Measurements from ENCODE around the gene SIVA1.

The SIVA1 gene

GRCh38 chr14:104772707-104773504 lies 20.0 kb downstream of the SIVA1 start:
- Histone ChIP-seq H3K36me3 (ENCODE audit: control insufficient read depth, insufficient read depth, low read length) (peaks cover 13% of the 10 kb centered on the region), H3K9ac (ENCODE audit: low read length) (no peak overlapping the region), H3K27me3 (ENCODE audit: control insufficient read depth, insufficient read depth, low read length) (no peaks in the 10 kb centered on the region), H3K9me3 (ENCODE audit: control insufficient read depth, low read length) (no peaks in the 10 kb centered on the region), H3K4me3 (ENCODE audit: low read length) (no peak overlapping the region), H3K4me1 (ENCODE audit: control insufficient read depth, insufficient read depth, low read length) (peaks cover 19% of the 10 kb centered on the region)

GRCh38 chr14:104773505-104774452 lies 20.8 kb downstream of the SIVA1 start:
- H3K36me3 ChIP-seq (ENCODE audit: control insufficient read depth, insufficient read depth, low read length): peaks cover 13% of the 10 kb centered on the region
- H3K9me3 ChIP-seq (ENCODE audit: control insufficient read depth, low read length): no peaks in the 10 kb centered on the region
- H3K9ac ChIP-seq (ENCODE audit: low read length): no peak overlapping the region
- H3K4me1 ChIP-seq (ENCODE audit: control insufficient read depth, insufficient read depth, low read length): peaks cover 17% of the 10 kb centered on the region
- H3K4me3 ChIP-seq (ENCODE audit: low read length): no peak overlapping the region
- H3K27me3 ChIP-seq (ENCODE audit: control insufficient read depth, insufficient read depth, low read length): no peaks in the 10 kb centered on the region

GRCh38 chr14:104774453-104775072 lies 21.6 kb downstream of the SIVA1 start:
- Histone ChIP-seq H3K27me3 (ENCODE audit: control insufficient read depth, insufficient read depth, low read length) (no peaks in the 10 kb centered on the region), H3K9ac (ENCODE audit: low read length) (no peak overlapping the region), H3K9me3 (ENCODE audit: control insufficient read depth, low read length) (no peaks in the 10 kb centered on the region), H3K4me1 (ENCODE audit: control insufficient read depth, insufficient read depth, low read length) (peaks cover 16% of the 10 kb centered on the region), H3K4me3 (ENCODE audit: low read length) (no peak overlapping the region), H3K36me3 (ENCODE audit: control insufficient read depth, insufficient read depth, low read length) (peaks cover 13% of the 10 kb centered on the region)

- Histone ChIP-seq H3K9me3 (ENCODE audit: control insufficient read depth, low read length) (no peaks in the 10 kb centered on the region), H3K4me1 (ENCODE audit: control insufficient read depth, insufficient read depth, low read length) (peaks cover 16% of the 10 kb centered on the region), H3K27me3 (ENCODE audit: control insufficient read depth, insufficient read depth, low read length) (no peaks in the 10 kb centered on the region), H3K4me3 (ENCODE audit: low read length) (no peak overlapping the region), H3K36me3 (ENCODE audit: control insufficient read depth, insufficient read depth, low read length) (peaks cover 13% of the 10 kb centered on the region), H3K9ac (ENCODE audit: low read length) (no peak overlapping the region)
Observed at GRCh38 chr14:104775073-104775489, 22.1 kb downstream of the SIVA1 start.

- Histone ChIP-seq H3K4me1 (ENCODE audit: control insufficient read depth, insufficient read depth, low read length) (peaks cover 16% of the 10 kb centered on the region), H3K9me3 (ENCODE audit: control insufficient read depth, low read length) (no peaks in the 10 kb centered on the region), H3K4me3 (ENCODE audit: low read length) (no peak overlapping the region), H3K27me3 (ENCODE audit: control insufficient read depth, insufficient read depth, low read length) (no peaks in the 10 kb centered on the region), H3K36me3 (ENCODE audit: control insufficient read depth, insufficient read depth, low read length) (peaks cover 4% of the 10 kb centered on the region), H3K9ac (ENCODE audit: low read length) (no peak overlapping the region)
Observed at GRCh38 chr14:104776481-104776880, 23.5 kb downstream of the SIVA1 start.

- Histone ChIP-seq H3K4me3 (ENCODE audit: low read length) (no peak overlapping the region), H3K4me1 (ENCODE audit: control insufficient read depth, insufficient read depth, low read length) (peaks cover 9% of the 10 kb centered on the region), H3K9ac (ENCODE audit: low read length) (no peak overlapping the region), H3K27me3 (ENCODE audit: control insufficient read depth, insufficient read depth, low read length) (no peaks in the 10 kb centered on the region), H3K36me3 (ENCODE audit: control insufficient read depth, insufficient read depth, low read length) (no peaks in the 10 kb centered on the region), H3K9me3 (ENCODE audit: control insufficient read depth, low read length) (no peaks in the 10 kb centered on the region)
Observed at GRCh38 chr14:104776961-104777807, 24.2 kb downstream of the SIVA1 start.

GRCh38 chr14:104777808-104778249 lies 24.9 kb downstream of the SIVA1 start:
- no peak overlapping the region for H3K9ac ChIP-seq (ENCODE audit: low read length)
- no peak overlapping the region for H3K4me3 ChIP-seq (ENCODE audit: low read length)
- H3K36me3 ChIP-seq (ENCODE audit: control insufficient read depth, insufficient read depth, low read length): no peaks in the 10 kb centered on the region

GRCh38 chr14:104778694-104779331 lies 25.9 kb downstream of the SIVA1 start:
- H3K9ac ChIP-seq (ENCODE audit: low read length): no peak overlapping the region
- no peaks in the 10 kb centered on the region for H3K9me3 ChIP-seq (ENCODE audit: control insufficient read depth, low read length)
- H3K27me3 ChIP-seq (ENCODE audit: control insufficient read depth, insufficient read depth, low read length): no peaks in the 10 kb centered on the region
- no peak overlapping the region for H3K4me3 ChIP-seq (ENCODE audit: low read length)
- H3K36me3 ChIP-seq (ENCODE audit: control insufficient read depth, insufficient read depth, low read length): no peaks in the 10 kb centered on the region
- H3K4me1 ChIP-seq (ENCODE audit: control insufficient read depth, insufficient read depth, low read length): peaks cover 7% of the 10 kb centered on the region

More at GRCh38 chr14:104777808-104778249, 24.9 kb downstream of the SIVA1 start:
- Histone ChIP-seq H3K9me3 (ENCODE audit: control insufficient read depth, low read length) (no peaks in the 10 kb centered on the region), H3K4me1 (ENCODE audit: control insufficient read depth, insufficient read depth, low read length) (peaks cover 7% of the 10 kb centered on the region), H3K27me3 (ENCODE audit: control insufficient read depth, insufficient read depth, low read length) (no peaks in the 10 kb centered on the region)

- Histone ChIP-seq H3K4me1 (ENCODE audit: control insufficient read depth, insufficient read depth, low read length) (peaks cover 7% of the 10 kb centered on the region), H3K36me3 (ENCODE audit: control insufficient read depth, insufficient read depth, low read length) (no peaks in the 10 kb centered on the region)
Observed at GRCh38 chr14:104779776-104780512, 27.0 kb downstream of the SIVA1 start.

GRCh38 chr14:104780513-104781030 lies 27.6 kb downstream of the SIVA1 start:
- Histone ChIP-seq H3K9me3 (ENCODE audit: control insufficient read depth, low read length) (no peaks in the 10 kb centered on the region), H3K27me3 (ENCODE audit: control insufficient read depth, insufficient read depth, low read length) (no peaks in the 10 kb centered on the region), H3K4me3 (ENCODE audit: low read length) (no peak overlapping the region), H3K9ac (ENCODE audit: low read length) (no peak overlapping the region), H3K4me1 (ENCODE audit: control insufficient read depth, insufficient read depth, low read length) (peaks cover 7% of the 10 kb centered on the region), H3K36me3 (ENCODE audit: control insufficient read depth, insufficient read depth, low read length) (no peaks in the 10 kb centered on the region)

More at GRCh38 chr14:104779776-104780512, 27.0 kb downstream of the SIVA1 start:
- no peaks in the 10 kb centered on the region for H3K27me3 ChIP-seq (ENCODE audit: control insufficient read depth, insufficient read depth, low read length)
- no peak overlapping the region for H3K9ac ChIP-seq (ENCODE audit: low read length)
- H3K9me3 ChIP-seq (ENCODE audit: control insufficient read depth, low read length): no peaks in the 10 kb centered on the region
- no peak overlapping the region for H3K4me3 ChIP-seq (ENCODE audit: low read length)
